NCI-H187 (cell line): Measurements from ENCODE around the gene MATR3.
"Not testable (repeated sequence)": the region's sequence is repeated elsewhere in the genome, so short reads cannot be mapped to it uniquely, and the experiment has no call there.

Experiments used
- DNase-seq, 2 experiments: peaks; one replicate each; lab custom pipeline; 2025; lab: John Stamatoyannopoulos, UW

MATR3 gene

DNA sequence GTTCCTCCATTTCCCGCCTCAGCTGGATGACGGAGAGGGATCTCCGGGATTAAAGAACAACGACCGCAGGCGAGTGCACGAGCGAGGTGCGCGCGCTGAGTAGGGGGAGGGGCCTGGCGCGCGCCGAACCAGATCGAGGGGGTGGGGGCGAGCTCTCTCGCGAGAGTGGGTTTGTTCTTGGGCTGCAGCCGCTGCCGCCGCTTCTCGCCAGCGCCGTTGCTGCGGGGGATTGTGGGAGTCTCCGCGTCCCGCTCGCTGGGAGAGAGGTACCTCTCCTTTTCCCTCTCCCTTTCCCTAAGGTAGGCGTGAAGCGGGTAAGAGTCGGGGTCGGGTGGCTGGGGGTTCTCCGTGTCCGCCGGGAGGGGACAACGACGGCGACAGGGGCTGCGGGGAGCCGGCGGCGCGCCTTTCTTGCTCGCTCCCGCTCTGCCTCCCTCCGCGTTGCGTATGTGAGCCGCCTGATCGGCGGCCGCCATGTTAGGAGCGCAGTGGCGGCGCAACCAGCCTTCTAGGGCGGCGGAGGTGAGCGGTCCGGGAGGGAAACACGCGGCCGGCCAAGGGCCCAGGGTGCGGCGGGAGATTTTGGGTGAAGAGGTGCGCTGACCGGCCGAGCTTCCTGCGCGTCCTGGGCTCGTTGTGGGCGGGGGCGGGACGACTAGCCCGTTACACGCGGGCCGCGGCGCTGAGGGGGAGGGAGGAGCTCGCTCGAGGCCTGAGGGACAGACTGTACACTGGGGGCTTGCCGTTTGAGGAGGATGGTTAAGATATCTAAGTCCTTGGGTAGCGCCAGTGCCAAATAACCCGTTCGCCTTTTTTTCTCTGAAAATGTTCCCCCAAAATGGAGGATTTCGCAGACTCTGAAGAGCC lies at the start of gene MATR3:
Gene MATR3, plus strand, starts transcription at position 234 of the 867 bp plus-strand sequence. CDS start 13,676 bp downstream, outside the sequence.
- DNase-seq: peak; percentile 89 to 91

- no peak for DNase-seq
These were observed 47.8 kb upstream of the MATR3 start for GRCh38 chr5:139245637-139246339.

DNA sequence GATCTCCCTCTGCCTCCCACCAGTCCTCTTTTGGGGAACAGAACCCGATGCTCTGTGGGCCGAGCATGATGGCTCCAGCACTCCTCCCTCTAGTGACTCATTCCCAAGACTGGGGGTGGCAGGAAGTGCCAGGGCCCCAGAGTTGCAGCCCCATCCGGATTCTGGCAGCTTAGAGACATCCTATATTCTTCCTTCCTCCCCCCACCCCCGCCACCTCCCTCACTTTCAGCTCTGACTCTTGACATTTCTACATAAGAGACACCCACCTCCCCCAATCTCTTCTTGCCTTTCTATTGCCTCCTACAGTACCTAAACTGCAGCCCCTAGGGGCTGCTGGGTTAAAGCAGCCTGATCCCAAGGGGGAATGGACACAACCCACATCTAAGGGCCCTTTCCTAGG lies 47.1 kb upstream of the MATR3 start:
- DNase-seq: no peak

GRCh38 chr5:139248826-139249453 lies 44.6 kb upstream of the MATR3 start:
- no peak for DNase-seq

GRCh38 chr5:139251281-139251687 lies 42.3 kb upstream of the MATR3 start:
- no peak for DNase-seq

DNA sequence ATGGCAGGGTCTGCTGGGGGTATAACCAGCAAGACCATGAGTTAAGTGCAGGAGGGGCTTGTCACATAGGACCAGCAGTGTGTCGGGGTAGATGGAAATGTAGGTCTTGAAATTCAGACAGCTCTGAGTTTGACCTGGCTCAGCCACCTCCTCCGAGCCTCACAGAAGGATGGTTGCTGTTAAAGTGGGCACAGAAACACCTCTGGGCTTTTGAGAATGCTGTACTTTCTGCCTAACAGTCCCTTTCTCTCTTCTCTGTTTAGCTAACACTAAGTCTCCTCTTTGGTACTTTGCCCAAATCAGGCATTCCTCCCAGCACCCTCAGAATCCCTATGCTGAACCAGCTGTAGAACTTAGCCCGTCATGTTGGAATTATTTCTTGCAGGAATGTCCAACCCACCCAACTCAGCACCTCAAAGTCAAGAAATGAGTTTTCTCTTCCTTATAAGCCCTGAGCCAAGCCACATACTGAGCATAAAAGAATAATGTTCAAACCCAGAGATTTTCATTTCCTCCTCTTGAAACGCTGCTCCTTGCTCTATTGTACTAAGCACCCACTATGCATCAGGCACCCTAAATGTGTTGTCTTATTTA lies 41.7 kb upstream of the MATR3 start:
- DNase-seq: no peak

- no peak for DNase-seq
These were observed 40.4 kb upstream of the MATR3 start for GRCh38 chr5:139253115-139253514.

GRCh38 chr5:139256820-139257219 lies 36.7 kb upstream of the MATR3 start:
- no peak for DNase-seq

DNA sequence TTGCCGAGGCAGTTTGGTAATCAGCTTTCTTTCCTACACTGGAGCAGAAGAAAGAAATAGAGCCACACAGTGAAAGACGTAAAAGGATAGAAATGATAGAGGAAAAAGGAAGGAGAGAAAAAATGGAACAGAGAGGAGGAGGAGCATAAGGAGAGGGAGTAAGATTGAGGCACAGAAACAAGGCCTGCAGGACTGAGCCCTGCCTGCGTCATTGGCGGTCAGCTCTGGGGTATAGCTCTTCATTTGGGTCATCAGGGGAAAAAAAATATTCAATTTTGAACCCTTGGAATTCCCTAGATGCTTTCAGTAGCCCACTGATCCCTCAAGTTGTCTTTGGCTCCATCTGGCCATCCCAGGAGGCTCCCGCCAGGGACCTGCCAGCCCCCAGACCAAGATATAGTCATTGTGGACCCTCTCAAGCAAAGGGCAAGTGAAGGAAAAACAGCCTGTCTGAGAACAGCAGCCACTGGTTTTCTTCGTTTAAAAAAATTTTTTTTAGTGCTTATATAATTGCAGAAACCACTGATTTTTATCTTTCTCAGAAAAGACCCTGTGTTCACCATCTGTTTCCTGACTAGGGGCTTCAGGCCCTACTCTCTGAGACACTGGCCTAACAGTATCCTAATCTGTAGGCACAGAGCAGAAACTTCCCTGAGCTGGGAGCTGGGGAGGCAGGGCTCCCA lies 31.3 kb upstream of the MATR3 start:
- no peak for DNase-seq

DNA sequence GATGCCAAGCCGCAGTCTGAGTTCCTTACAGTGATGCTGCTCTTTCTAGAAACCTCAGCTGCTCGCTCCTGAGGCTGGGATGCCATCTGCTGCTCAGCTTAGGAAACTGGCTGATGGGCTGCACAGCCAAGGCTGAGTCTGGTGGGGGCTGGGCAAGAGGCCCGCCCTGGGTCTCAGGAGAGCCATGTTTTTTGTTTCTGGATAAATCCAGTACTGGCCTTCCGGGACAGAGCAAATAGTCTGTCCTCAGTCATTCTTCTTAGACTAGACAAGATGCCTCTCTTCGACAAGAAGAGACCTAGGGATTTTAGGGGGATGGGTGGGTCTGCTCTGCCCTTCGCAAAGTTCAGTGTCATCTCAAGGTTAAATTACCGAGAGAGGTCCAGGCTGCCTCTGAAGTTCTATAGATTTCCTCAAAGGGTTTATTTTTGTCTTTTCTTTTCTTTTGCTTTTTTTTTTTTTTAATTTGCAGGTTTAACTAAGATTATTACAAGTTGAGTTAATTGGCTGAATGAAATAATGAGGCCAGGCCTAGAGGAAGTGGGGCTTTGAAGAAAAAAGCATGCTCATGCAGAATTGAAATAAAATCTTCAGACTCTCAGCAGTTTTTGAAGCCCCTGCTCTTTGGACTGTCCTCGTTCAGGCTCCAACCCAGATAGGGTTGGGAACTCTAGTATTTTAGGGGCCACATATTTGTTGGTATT lies 30.6 kb upstream of the MATR3 start:
- peak; percentile 71 to 87 for DNase-seq

- no peak for DNase-seq
These were observed 30.0 kb upstream of the MATR3 start for GRCh38 chr5:139263536-139263935.

- no peak for DNase-seq
These were observed 29.6 kb upstream of the MATR3 start for GRCh38 chr5:139263946-139264345.

DNA sequence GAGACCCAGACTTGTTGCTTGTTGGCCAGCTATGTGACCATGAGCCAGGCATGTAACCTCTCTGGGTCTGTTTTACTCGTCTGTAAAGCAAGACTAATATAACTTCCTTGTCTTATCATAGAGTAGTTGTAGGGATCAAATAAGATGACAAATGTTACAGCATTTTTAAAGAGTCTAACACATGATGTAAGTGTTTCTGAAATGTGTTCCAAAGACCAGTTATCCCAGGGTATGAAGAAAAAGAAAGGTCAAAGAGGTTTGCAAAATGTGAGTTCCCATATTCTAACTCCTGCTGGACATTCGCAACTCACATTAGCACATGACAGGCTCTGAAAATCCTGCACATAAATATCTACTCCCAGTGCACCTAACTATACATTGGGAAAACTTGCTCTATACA lies 28.5 kb upstream of the MATR3 start:
- no peak for DNase-seq

GRCh38 chr5:139266236-139266635 lies 27.3 kb upstream of the MATR3 start:
- DNase-seq: no peak

GRCh38 chr5:139267481-139267880 lies 26.1 kb upstream of the MATR3 start:
- no peak for DNase-seq

DNA sequence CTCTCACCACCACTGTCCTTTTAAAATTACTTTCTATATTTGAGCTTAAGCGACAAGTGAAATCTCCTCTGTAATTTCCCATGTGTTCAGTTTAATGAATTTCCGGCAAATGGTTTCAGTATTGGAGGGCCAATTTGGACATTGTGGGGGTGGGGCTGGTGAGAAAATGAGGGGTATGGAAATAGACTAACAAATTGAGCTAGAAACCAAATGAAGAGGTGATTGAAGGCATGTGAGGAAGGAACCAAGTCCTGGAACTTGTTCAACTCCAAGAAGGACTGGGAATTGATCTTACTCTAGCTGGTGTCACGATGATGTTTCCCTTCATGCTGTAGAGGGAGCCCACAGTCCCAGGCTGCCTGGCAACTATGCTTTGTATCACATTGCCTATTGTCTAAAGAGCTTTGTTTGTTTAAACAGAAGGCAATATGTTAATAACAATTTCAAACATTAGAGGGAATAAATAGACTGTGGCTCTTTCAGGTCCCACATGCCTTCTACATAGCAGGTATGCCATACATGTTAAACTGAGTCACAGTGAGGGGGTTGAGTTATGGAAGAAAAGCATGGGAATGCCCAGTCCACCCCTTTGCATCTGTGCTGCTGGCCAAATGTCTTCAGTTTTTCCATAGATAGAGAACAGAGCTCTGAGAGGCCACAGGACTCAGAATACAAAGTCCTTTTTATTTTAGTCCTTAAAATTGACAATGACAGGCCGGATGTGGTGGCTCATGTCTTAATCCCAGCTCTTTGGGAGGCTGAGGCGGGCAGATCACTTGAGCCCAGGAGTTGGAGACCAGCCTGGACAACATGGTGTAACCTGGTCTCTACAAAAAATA lies 25.0 kb upstream of the MATR3 start:
- no peak for DNase-seq

DNA sequence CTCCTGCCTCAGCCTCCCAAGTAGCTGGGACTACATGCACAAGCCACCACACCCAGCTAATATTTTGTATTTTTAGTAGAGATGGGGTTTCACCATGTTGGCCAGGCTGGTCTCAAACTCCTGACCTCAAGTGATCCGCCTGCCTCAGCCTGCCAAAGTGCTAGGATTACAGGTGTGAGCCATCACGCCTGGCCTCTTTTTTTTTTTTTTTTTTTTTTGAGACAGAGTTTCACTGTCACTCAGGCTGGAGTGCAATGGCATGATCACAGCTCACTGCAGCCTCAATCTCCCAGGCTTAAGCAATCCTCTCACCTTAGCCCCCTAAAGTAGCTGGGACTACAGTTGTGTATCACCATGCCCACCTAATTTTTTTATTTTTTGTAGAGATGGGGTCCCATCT lies 22.8 kb upstream of the MATR3 start:
- DNase-seq: not testable (repeated sequence)

DNA sequence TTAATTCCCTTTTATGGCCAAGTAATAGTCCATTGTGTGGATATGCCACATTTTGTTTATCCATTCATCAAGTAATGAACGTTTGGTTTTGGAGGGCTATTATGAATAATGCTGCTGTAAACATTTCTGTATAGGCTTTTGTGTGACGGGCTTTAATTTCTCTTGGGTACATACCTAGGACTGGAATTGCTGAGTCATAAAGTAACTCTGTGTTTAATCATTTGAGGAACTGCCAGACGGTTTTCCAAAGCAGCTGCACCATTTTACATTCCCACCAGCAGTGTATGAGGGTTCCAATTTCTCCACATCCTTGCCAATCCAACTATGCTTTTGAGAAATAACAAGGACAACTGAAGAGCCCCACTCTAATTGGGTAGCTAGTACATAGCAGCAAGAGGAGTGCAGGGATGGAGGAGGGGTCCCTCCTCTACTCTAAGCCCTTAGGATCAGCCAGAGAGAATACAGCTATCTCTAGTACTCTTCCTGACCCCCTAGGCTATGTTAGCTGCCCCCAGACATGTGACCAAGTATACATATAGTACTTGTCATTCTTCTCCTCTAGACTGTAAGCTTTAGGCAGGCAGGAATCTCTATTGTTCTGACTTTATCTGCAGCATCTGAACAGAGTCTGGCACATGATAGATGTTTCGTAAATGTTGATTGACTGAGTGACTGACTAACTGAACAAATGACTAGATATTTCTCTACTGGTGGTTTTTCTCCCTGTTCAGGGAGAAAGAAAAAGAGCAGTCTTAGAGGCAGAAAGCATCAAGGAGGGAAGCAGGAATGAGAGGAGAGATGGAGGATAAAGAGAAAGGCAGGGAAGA lies 22.1 kb upstream of the MATR3 start:
- no peak for DNase-seq
